HEK293T (cell line): ENCODE data around the gene GIPC3.

ENCODE experiments used
- CTCF ChIA-PET: fragments of 350-600 bp; formaldehyde crosslinking; extraction: SDS; loops from one replicate; lab custom pipeline; 2021; ENCODE audit warnings: antibody characterized with exemption, inconsistent platforms; lab: Yijun Ruan, JAX
- POLR2A ChIA-PET: fragments of 350-600 bp; formaldehyde crosslinking; extraction: SDS; loops from one replicate; lab custom pipeline; 2020; ENCODE audit warnings: antibody characterized with exemption, inconsistent platforms; lab: Yijun Ruan, JAX
- DNase-seq: peaks from one replicate; pipeline ENCODE4 v3.0.0; 2012; ENCODE audit warnings: mixed read lengths; ENCODE audit errors: extremely low spot score
- ARNT ChIP-seq: fragments of 450-650 bp; IDR thresholded peaks from 2 replicates; pipeline ENCODE4 v1.6.1; 2017; ENCODE audit warnings: mild to moderate bottlenecking
- BHLHE40 ChIP-seq: fragments of 450-650 bp; IDR thresholded peaks from 2 replicates; pipeline ENCODE4 v1.6.1; 2016; ENCODE audit warnings: mild to moderate bottlenecking, moderate library complexity, borderline replicate concordance
- CTBP1 ChIP-seq: fragments of 450-650 bp; IDR thresholded peaks from 2 replicates; pipeline ENCODE4 v1.6.1; 2016; ENCODE audit warnings: borderline replicate concordance
- ELF4 ChIP-seq: fragments of 450-650 bp; IDR thresholded peaks from 2 replicates; pipeline ENCODE4 v1.6.1; 2017; ENCODE audit warnings: antibody characterized with exemption
- FOXA1 ChIP-seq: fragments of 450-650 bp; IDR thresholded peaks from 2 replicates; pipeline ENCODE4 v1.6.1; 2016; ENCODE audit warnings: mild to moderate bottlenecking
- FOXK2 ChIP-seq: fragments of 450-650 bp; IDR thresholded peaks from 2 replicates; pipeline ENCODE4 v1.6.1; 2016; ENCODE audit warnings: mild to moderate bottlenecking
- FOXM1 ChIP-seq: fragments of 450-650 bp; IDR thresholded peaks from 2 replicates; pipeline ENCODE4 v1.6.1; 2017; ENCODE audit warnings: mild to moderate bottlenecking, borderline replicate concordance
- HDGF ChIP-seq: fragments of 450-650 bp; IDR thresholded peaks from 2 replicates; pipeline ENCODE4 v1.6.1; 2017; ENCODE audit warnings: antibody characterized with exemption, borderline replicate concordance
- L3MBTL2 ChIP-seq: fragments of 450-650 bp; conservative IDR thresholded peaks from 2 replicates; pipeline ENCODE4 v1.6.1; 2016; ENCODE audit warnings: mild to moderate bottlenecking
- LEF1 ChIP-seq: fragments of 450-650 bp; IDR thresholded peaks from 2 replicates; pipeline ENCODE4 v1.6.1; 2017; ENCODE audit warnings: mild to moderate bottlenecking, borderline replicate concordance
- NFRKB ChIP-seq: fragments of 450-650 bp; IDR thresholded peaks from 2 replicates; pipeline ENCODE4 v1.6.1; 2016; ENCODE audit warnings: mild to moderate bottlenecking, moderate library complexity
- SP1 ChIP-seq: fragments of 450-650 bp; IDR thresholded peaks from 2 replicates; pipeline ENCODE4 v1.6.1; 2017
- SUZ12 ChIP-seq: fragments of 450-650 bp; IDR thresholded peaks from 2 replicates; pipeline ENCODE4 v1.6.1; 2016; ENCODE audit warnings: mild to moderate bottlenecking
- TARDBP ChIP-seq: fragments of 450-650 bp; IDR thresholded peaks from 2 replicates; pipeline ENCODE4 v1.6.1; 2016
- ZNF384 ChIP-seq: fragments of 450-650 bp; IDR thresholded peaks from 2 replicates; pipeline ENCODE4 v1.6.1; 2016
- TF ChIP-seq, protein P1 (sequence below): fragments of 450-650 bp; IDR thresholded peaks from 2 replicates; pipeline ENCODE4 v1.6.1; 2016

Gene GIPC3

DNA sequence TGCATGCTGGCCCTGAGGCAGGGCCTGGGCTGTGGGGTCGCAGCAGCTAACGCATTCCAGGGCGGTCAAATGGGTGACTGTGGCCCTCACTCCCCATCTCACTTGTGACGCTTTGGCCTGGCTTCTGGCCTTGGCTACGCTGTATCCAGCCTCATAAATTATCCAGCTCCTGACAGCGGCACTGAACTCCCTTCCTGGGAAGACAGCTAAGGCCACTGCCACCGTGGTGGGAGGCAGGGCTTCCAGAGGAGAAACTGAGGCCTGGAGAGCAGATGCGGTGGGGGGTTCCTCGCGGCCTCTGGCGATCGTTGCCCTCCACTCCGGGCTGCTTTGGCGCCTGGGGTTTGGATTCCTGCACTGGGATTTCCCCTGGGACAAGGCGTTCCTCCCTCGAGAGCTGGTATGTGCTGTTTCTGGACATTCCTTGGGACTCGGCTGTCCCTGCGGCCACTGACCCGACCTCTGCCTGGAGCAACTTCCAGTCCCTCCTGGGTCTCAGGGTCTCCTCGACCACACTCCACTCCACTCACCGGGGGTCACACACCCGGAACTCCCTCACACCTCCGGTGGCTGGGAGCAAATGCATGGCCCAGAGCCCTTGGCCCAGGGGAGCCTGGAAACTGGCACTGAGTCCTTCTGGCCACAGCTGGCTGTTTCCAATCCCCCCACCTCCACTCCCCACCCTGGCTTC lies 18.0 kb downstream of the GIPC3 start:
- TF ChIP-seq, protein P1, sequence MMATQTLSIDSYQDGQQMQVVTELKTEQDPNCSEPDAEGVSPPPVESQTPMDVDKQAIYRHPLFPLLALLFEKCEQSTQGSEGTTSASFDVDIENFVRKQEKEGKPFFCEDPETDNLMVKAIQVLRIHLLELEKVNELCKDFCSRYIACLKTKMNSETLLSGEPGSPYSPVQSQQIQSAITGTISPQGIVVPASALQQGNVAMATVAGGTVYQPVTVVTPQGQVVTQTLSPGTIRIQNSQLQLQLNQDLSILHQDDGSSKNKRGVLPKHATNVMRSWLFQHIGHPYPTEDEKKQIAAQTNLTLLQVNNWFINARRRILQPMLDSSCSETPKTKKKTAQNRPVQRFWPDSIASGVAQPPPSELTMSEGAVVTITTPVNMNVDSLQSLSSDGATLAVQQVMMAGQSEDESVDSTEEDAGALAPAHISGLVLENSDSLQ = peak; percentile 81
- TF ChIP-seq L3MBTL2 = no peak
- POLR2A ChIA-PET = no interaction called here
- CTCF ChIA-PET = no interaction called here
- DNase-seq = no peak

DNA sequence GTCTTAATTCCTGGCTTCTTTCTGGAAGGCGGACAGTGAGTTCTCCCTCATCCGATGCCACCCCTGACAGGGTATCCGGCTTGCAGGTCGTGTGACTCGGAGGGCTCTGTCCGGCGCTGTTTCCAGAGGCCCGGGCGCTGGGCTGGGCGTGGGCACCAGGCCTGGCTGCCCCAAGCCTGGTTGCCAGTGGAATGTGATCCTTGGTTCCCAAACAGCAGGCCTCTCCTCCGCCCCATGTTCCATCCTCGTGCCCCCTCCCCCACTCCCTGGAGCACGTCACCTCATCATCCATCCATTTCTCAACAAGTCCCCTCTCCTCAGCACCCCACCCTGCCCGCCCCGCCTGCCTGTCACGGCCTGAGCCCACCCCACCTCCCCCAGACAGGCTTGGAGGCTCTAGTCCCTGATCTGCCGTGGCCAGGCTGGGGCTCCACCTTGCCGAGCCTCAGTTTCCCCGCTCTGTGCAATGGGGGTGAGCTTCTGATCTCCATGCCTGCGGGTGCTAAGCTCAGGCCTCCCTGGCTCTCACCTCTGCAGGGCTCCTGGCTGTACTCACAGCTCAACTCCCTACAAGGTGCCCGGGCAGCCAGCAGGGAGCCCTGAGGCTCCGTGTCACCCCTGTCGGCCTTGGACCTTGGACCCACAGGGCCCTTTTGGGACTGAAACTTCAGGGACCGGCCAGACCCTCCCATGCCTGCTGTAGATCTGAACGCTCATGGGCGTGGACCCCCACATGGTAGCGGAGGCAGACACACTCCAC lies 19.1 kb downstream of the GIPC3 start:
- ChIA-PET POLR2A (interaction anchor here (0.8 kb wide), 1 partner anchor 114 kb away, joined by 3 read pairs; no protein-coding TSS in a partner anchor), CTCF (no interaction called here)
- DNase-seq = no peak
- TF ChIP-seq LEF1 (no peak), SP1 (no peak), HDGF (no peak), FOXA1 (no peak), TARDBP (no peak), FOXK2 (no peak), NFRKB (no peak), ZNF384 (no peak), SUZ12 (no peak), CTBP1 (no peak), FOXM1 (no peak), BHLHE40 (no peak), ARNT (no peak), L3MBTL2 (no peak), ELF4 (no peak)
- TF ChIP-seq, protein P1 = no peak

DNA sequence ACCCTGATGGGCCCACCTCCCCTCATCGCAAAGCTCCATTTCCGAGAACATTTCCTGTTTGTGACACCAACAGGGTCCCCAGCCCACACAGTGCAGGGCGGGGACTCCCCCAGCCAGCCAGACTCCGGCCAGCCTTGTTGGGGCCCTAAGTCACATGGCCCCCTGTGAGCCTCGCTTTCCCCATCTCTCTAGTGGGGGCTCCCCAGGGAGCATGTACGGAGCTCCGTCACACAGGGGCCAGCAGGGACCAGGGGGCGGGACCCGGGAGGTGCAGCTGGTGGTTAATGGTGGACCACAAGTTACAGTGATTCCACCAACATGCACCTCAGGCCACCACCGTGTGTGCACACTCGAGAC lies 19.7 kb downstream of the GIPC3 start:
- ChIA-PET POLR2A (interaction anchor here (0.8 kb wide), 1 partner anchor 115 kb away, joined by 3 read pairs; no protein-coding TSS in a partner anchor), CTCF (no interaction called here)
- no peak for TF ChIP-seq SP1
- no peak for TF ChIP-seq NFRKB
- TF ChIP-seq ELF4 = no peak
- TF ChIP-seq CTBP1 = no peak
- no peak for TF ChIP-seq TARDBP
- TF ChIP-seq FOXA1 = no peak
- DNase-seq = no peak

DNA sequence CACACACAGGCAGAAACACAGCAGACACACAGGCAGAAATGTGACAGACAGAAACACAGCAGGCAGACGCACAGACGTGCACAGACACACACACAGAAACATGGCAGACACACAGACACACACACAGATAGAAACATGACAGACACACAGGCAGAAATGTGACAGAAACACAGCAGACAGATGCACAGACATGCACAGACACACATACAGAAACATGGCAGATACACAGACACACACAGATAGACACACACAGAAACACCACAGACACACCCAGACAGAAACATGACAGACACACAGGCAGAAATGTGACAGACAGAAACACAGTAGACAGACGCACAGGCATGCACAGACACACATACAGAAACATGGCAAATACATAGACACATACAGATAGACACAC lies 20.1 kb downstream of the GIPC3 start:
- TF ChIP-seq ARNT (no peak), L3MBTL2 (no peak), ZNF384 (no peak), NFRKB (no peak), LEF1 (no peak), CTBP1 (no peak), TARDBP (no peak), BHLHE40 (no peak), FOXM1 (no peak), ELF4 (no peak), FOXK2 (no peak), SP1 (no peak), SUZ12 (no peak), FOXA1 (no peak), HDGF (no peak)
- TF ChIP-seq, protein P1 = no peak

DNA sequence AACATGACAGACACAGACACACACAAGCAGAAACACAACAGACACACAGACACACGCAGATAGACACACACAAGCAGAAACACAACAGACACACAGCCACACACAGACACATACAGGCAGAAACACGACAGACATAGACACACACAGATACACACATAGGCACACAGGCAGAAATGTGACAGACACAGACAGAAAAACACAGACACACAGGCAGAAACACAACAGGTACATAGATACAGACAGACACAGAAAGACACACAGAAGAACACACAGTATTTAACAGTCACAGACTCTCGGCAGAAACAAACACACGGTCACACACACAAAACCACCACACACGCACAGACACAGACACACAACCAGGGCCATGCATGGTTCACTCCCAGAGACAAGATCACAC lies 20.5 kb downstream of the GIPC3 start:
- ChIA-PET CTCF (no interaction called here), POLR2A (no interaction called here)
- no peak for DNase-seq
- TF ChIP-seq ARNT (no peak), ELF4 (no peak), BHLHE40 (no peak), FOXK2 (no peak), LEF1 (no peak), HDGF (no peak), FOXM1 (no peak), SP1 (no peak), ZNF384 (no peak), SUZ12 (no peak), NFRKB (no peak), CTBP1 (no peak), L3MBTL2 (no peak), TARDBP (no peak)
- TF ChIP-seq, protein P1 = no peak

More for the DNA sequence above, 20.1 kb downstream of the GIPC3 start:
- ChIA-PET POLR2A (interaction anchor here (0.8 kb wide), 1 partner anchor 115 kb away, joined by 3 read pairs; no protein-coding TSS in a partner anchor), CTCF (no interaction called here)
- no peak for DNase-seq
